Thyroid gland (tissue), 4 donors: ENCODE results near the gene LHX6. TPM values are rescaled to one million over a fixed set of nuclear protein-coding genes. Genes with fewer than 3 reads are reported as not detected.

Experiments used
- DNase-seq, 2 donors: peaks; one replicate each; pipeline ENCODE4 v3.0.0-alpha.2; 2019
- H3K27ac ChIP-seq, 3 donors: fragments of 200-600 bp; sonication (generic); 1 replicate in 2 of 3; 2 replicates in 1 of 3; pipeline ENCODE4 v1.5.1; 2016 to 2019; ENCODE audit warnings: mild to moderate bottlenecking in 1 of 3, moderate library complexity in 1 of 3
- H3K27me3 ChIP-seq: fragments of 200-600 bp; sonication (generic); one replicate; pipeline ENCODE4 v1.5.1; 2019
- H3K36me3 ChIP-seq, 2 donors: fragments of 200-600 bp; sonication (generic); one replicate each; pipeline ENCODE4 v1.5.1; 2016 to 2019
- H3K4me1 ChIP-seq, 2 donors: fragments of 200-600 bp; sonication (generic); one replicate each; pipeline ENCODE4 v1.5.1; 2017 to 2019
- H3K4me3 ChIP-seq, 3 donors: fragments of 200-600 bp; sonication (generic); replicated peaks in 1 of 3; 1 replicate in 2 of 3; 2 replicates in 1 of 3; pipeline ENCODE4 v1.5.1; 2016; ENCODE audit warnings: mild to moderate bottlenecking in 1 of 3
- H3K9me3 ChIP-seq: fragments of 200-600 bp; sonication (generic); one replicate; pipeline ENCODE4 v1.5.1; 2017
- POLR2A ChIP-seq, 2 donors: fragments of 450-650 bp; IDR thresholded peaks; one replicate each; pipeline ENCODE4 v1.6.1; 2017; ENCODE audit warnings: antibody characterized with exemption in 2 of 2, mild to moderate bottlenecking in 2 of 2, moderate library complexity in 1 of 2
- WGBS, 2 donors: methylation state at CpG; one replicate each; pipeline ENCODE4 v1.1.5; 2017; 5-methylcytosine and 5-hydroxymethylcytosine counted together
- intact Hi-C: fragments of 100-400 bp; cut with DNase I; formaldehyde crosslinking; loops from one replicate; pipeline ENCODE4 v1.15.1; 2023
- total RNA-seq, 4 donors: library from RNA; depleted of rRNA; stranded (reverse); fragments of >200 nt; gene quantifications; one replicate each; pipeline ENCODE4 v1.2.3, GENCODE V29; 2016
- TF ChIP-seq, protein P1 (sequence below), 6 experiments: fragments of 200-600 bp in 3 of 6; fragments of 450-650 bp in 3 of 6; sonication (generic) in 3 of 6; IDR thresholded peaks; one replicate each; pipeline ENCODE4 v1.5.1; 2016 to 2019; ENCODE audit warnings: antibody characterized with exemption in 6 of 6, mild to moderate bottlenecking in 2 of 6, inconsistent platforms in 1 of 6, moderate library complexity in 1 of 6

LHX6 gene
- total RNA-seq = 1 to 10 TPM; 1.3 to 4.4 (median 1.7) TPM

DNA sequence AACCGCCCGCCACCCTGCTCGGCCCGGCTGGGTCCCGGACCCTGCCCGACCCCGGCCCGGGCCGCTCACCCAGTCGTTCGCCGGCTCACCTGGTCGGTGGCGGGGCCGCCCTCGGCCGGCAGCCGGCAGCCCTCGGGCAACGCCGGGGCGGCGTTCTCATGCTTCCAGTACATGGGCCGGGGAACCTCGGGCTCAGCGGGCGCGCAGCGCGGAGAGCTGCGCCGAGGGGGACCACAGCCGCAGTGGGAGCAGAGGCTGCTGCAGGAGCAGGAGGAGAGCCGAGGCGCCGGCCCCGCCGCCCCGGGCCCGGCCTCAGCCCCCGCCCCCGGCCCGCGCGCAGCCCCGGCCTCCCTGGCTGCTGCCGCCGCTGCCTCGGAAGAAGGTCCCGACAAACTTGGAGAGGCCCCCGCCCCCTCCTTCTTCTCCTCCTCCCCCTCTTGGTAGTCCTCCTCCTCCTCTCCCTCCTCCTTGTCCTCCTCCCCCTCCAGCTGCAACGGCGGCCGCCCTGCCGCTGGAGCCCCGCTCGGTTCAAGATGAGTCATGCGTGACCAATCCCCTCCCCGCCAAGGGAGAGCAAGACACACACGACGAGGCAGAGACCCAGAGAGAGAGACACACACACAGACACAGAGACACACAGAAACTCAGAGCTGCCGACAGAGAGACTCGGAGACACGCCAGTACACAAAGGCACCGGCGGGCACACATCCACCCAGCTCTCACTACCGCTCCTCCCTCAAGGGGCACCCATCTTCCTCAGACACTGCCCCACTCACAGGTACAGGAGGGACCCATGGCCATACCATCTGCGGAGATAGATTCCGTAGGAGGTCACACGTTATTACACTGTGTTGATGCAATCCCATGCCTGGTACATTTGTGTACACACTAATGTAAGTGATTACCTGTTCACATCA, at the start of gene LHX6:
Gene LHX6, minus strand, starts transcription at position 390 of the 917 bp plus-strand sequence. Its CDS starts 217 bp downstream, at position 173.
- 5 to 17% methylated on average over 16 to 43 of the region's 70 CpGs for WGBS, 2 donors
- H3K27me3 ChIP-seq = peaks cover 33% of the 10 kb centered on the region
- no peaks in the 10 kb centered on the region for H3K36me3 ChIP-seq
- DNase-seq = no peak
- no peak for TF ChIP-seq POLR2A (IDR thresholded peaks at IDR 0.05)
- TF ChIP-seq, protein P1, sequence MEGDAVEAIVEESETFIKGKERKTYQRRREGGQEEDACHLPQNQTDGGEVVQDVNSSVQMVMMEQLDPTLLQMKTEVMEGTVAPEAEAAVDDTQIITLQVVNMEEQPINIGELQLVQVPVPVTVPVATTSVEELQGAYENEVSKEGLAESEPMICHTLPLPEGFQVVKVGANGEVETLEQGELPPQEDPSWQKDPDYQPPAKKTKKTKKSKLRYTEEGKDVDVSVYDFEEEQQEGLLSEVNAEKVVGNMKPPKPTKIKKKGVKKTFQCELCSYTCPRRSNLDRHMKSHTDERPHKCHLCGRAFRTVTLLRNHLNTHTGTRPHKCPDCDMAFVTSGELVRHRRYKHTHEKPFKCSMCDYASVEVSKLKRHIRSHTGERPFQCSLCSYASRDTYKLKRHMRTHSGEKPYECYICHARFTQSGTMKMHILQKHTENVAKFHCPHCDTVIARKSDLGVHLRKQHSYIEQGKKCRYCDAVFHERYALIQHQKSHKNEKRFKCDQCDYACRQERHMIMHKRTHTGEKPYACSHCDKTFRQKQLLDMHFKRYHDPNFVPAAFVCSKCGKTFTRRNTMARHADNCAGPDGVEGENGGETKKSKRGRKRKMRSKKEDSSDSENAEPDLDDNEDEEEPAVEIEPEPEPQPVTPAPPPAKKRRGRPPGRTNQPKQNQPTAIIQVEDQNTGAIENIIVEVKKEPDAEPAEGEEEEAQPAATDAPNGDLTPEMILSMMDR (IDR thresholded peaks at IDR 0.05) = no peak
- intact Hi-C loops = no loop called here
- H3K4me1 ChIP-seq = peaks cover 12 to 37% of the 10 kb centered on the region in 2 donors
- H3K9me3 ChIP-seq = no peaks in the 10 kb centered on the region
- H3K4me3 ChIP-seq = peak within 1 kb of the TSS in 1 of 3 donors; percentile 36
- H3K27ac ChIP-seq = no peak within 1 kb of the TSS

DNA sequence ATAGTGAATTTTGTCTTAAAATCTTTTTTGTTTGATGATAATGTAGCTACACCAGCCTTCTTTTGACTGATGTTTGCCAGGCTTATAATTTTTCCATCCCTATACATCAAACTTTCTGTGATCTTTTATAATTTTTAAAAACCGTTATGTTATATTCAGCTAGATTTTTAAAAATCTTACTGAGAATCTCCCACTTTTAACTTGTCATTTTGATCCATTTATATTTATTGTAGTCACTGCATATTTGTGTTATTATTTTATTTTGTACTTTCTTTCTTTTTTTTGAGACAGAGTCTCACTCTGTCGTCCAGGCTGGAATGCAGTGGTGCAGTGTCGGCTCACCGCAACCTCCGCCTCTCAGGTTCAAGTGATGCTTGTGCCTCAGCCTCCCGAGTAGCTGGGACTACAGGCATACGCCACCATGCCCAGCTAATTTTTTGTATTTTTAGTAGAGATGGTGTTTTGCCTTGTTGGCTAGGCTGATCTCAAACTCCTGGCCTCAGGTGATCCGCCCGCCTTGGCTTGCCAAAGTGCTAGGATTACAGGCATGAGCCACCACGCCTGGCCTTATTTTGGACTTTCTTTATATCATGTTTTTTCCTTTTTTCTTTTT, 48.6 kb upstream of the LHX6 start:
- no peak for TF ChIP-seq POLR2A (IDR thresholded peaks at IDR 0.05)
- TF ChIP-seq, protein P1 (IDR thresholded peaks at IDR 0.05) = no peak
- H3K27me3 ChIP-seq = no peaks in the 10 kb centered on the region
- no peaks in the 10 kb centered on the region for H3K9me3 ChIP-seq
- H3K27ac ChIP-seq = no peak overlapping the region
- H3K36me3 ChIP-seq = no peaks in the 10 kb centered on the region
- H3K4me3 ChIP-seq = no peak overlapping the region
- H3K4me1 ChIP-seq = no peaks in the 10 kb centered on the region
- 98 to 99% methylated on average over 10 of the region's 10 CpGs for WGBS, 2 donors
- no peak for DNase-seq
- intact Hi-C loops = no loop called here

DNA sequence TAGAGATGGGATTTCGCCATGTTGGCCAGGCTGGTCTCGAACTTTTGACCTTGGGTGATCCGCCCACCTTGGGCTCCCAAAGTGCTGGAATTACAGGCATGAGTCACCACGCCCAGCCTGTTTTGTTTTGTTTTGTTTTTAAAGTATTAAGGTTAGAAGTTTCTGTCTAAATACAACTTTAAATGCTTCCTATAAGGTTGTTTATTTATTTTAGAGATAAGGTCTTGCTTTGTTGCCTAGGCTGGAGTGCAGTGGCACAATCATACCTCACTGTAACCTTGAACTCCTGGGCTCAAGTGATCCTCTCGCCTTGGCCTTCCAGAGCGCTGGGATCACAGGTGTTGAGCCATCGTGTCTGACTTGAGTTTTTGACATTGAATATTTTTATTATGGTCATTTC, 47.3 kb upstream of the LHX6 start:
- intact Hi-C loops = no loop called here
- no peak overlapping the region for H3K4me3 ChIP-seq
- no peaks in the 10 kb centered on the region for H3K4me1 ChIP-seq
- WGBS, 2 donors = 94 to 96% methylated on average over 7 of the region's 7 CpGs
- DNase-seq = no peak
- no peak for TF ChIP-seq POLR2A (IDR thresholded peaks at IDR 0.05)
- TF ChIP-seq, protein P1 (IDR thresholded peaks at IDR 0.05) = no peak
- H3K27me3 ChIP-seq = no peaks in the 10 kb centered on the region
- H3K36me3 ChIP-seq = no peaks in the 10 kb centered on the region
- no peaks in the 10 kb centered on the region for H3K9me3 ChIP-seq
- H3K27ac ChIP-seq = no peak overlapping the region

DNA sequence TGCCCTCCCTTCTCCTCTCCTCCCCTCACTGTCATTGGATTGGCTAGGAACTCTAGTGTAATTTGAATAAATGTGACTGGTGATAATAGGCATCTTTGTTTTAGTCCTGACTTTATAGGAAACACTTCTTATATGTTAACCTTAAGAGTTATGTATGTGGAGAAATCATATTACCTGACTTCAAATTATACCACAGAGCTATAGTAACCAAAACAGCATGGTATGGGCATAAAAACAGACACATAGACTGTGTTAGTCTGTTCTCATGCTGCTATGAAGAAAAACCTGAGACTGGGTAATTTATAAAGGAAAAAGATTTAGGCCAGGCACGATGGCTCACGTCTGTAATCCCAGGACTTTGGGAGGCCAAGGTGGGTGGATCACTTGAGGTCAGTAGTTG, 45.3 kb upstream of the LHX6 start:
- H3K27me3 ChIP-seq = no peaks in the 10 kb centered on the region
- no peaks in the 10 kb centered on the region for H3K4me1 ChIP-seq
- H3K36me3 ChIP-seq = peaks cover 0 to 2% of the 10 kb centered on the region in 2 donors
- no peaks in the 10 kb centered on the region for H3K9me3 ChIP-seq
- DNase-seq = no peak
- 87 to 96% methylated on average over 2 of the region's 2 CpGs for WGBS, 2 donors
- no peak overlapping the region for H3K27ac ChIP-seq
- intact Hi-C loops = no loop called here
- TF ChIP-seq POLR2A (IDR thresholded peaks at IDR 0.05) = no peak
- TF ChIP-seq, protein P1 (IDR thresholded peaks at IDR 0.05) = no peak
- no peak overlapping the region for H3K4me3 ChIP-seq
